GM12878 (cell line): ENCODE results near the gene LBX1.

Experiments used
- ATF2 ChIP-seq: IDR thresholded peaks from 2 replicates; pipeline ENCODE4 v1.6.1; 2012; ENCODE audit warnings: low read length, inconsistent platforms
- CTCF ChIP-seq, 3 experiments: IDR thresholded peaks in 2 of 3; conservative IDR thresholded peaks in 1 of 3; 2 replicates each; pipeline ENCODE4 v1.5.1; 2011; ENCODE audit warnings: low read depth in 3 of 3, low read length in 3 of 3, mild to moderate bottlenecking in 3 of 3, control low read depth in 2 of 3, moderate library complexity in 2 of 3, inconsistent platforms in 1 of 3, mixed read lengths in 1 of 3; ENCODE audit not compliant: control insufficient read depth in 2 of 3, insufficient read depth in 1 of 3; ENCODE audit errors: extremely low read depth in 1 of 3
- EZH2 ChIP-seq: IDR thresholded peaks from 2 replicates; pipeline ENCODE4 v1.6.1; 2012; ENCODE audit warnings: low read depth, mild to moderate bottlenecking, control low read depth, inconsistent platforms, low read length, borderline replicate concordance; ENCODE audit not compliant: control insufficient read depth
- MYC ChIP-seq: IDR thresholded peaks from 2 replicates; pipeline ENCODE4 v1.6.1; 2011; ENCODE audit warnings: mild to moderate bottlenecking, low read length, moderate library complexity, inconsistent platforms; ENCODE audit not compliant: insufficient read depth, insufficient replicate concordance, insufficient read length, severe bottlenecking
- NFIC ChIP-seq: IDR thresholded peaks from 2 replicates; pipeline ENCODE4 v1.6.1; 2012; ENCODE audit warnings: low read depth, mild to moderate bottlenecking, inconsistent platforms, low read length, moderate library complexity
- NFYA ChIP-seq: IDR thresholded peaks from 2 replicates; pipeline ENCODE4 v1.6.1; 2011; ENCODE audit warnings: low read depth, mild to moderate bottlenecking, low read length, improper control_type of control experiment, borderline replicate concordance
- POLR2A ChIP-seq: IDR thresholded peaks from 2 replicates; pipeline ENCODE4 v1.6.1; 2011; ENCODE audit warnings: low read depth, mild to moderate bottlenecking, low read length
- REST ChIP-seq: IDR thresholded peaks from 2 replicates; pipeline ENCODE4 v1.6.1; 2012; ENCODE audit warnings: mild to moderate bottlenecking, low read depth, low read length
- SPI1 ChIP-seq: IDR thresholded peaks from 2 replicates; pipeline ENCODE4 v1.6.1; 2011; ENCODE audit warnings: low read depth, mild to moderate bottlenecking, low read length, moderate library complexity, borderline replicate concordance; ENCODE audit not compliant: insufficient read depth
- SRF ChIP-seq, 2 experiments: IDR thresholded peaks; 2 replicates each; pipeline ENCODE4 v1.6.1; 2011; ENCODE audit warnings: low read depth in 2 of 2, low read length in 2 of 2, mild to moderate bottlenecking in 1 of 2, moderate library complexity in 1 of 2
- ZBTB11 ChIP-seq: fragments of 450-650 bp; formaldehyde crosslinking; IDR thresholded peaks from 2 replicates; pipeline ENCODE4 v1.5.0; 2022; ENCODE audit warnings: mild to moderate bottlenecking, missing genetic modification characterization

- TF ChIP-seq ATF2 (no peak), POLR2A (no peak), EZH2 (no peak), CTCF (IDR thresholded peaks at IDR 0.05 in 2 of 3, conservative IDR thresholded peaks at IDR 0.05 in 1 of 3; ENCODE audit: control insufficient read depth in 2 of 3, extremely low read depth in 1 of 3, insufficient read depth in 1 of 3, low read depth in 3 of 3, low read length in 3 of 3) (no peak), SPI1 (no peak), MYC (no peak), SRF (IDR thresholded peaks at IDR 0.05; ENCODE audit: low read depth in 2 of 2, low read length in 2 of 2) (no peak), REST (no peak), NFYA (no peak), NFIC (no peak), ZBTB11 (CRISPR knock-in tag) (no peak)
Observed at GRCh38 chr10:101216207-101217043, 12.8 kb downstream of the LBX1 start.
